Right ventricle myocardium inferior (tissue), 1 donor: ENCODE data around the gene PLA2G12A. TPM values are rescaled to one million over a fixed set of nuclear protein-coding genes. Genes with fewer than 3 reads are reported as not detected.
"Not testable (repeated sequence)": the region's sequence is repeated elsewhere in the genome, so short reads cannot be mapped to it uniquely, and the experiment has no call there.

Experiments
- ATAC-seq: fragments of 200-7000 bp; cut with Tn5 transposase; one replicate; pipeline ENCODE4 v1.9.1; 2020; ENCODE audit warnings: mild to moderate bottlenecking, moderate library complexity
- DNase-seq: peaks from one replicate; pipeline ENCODE4 v3.0.0; 2021; ENCODE audit errors: missing footprints
- intact Hi-C: fragments of 100-400 bp; cut with DNase I; formaldehyde crosslinking; loops from one replicate; pipeline ENCODE4 v1.11.0; 2022
- total RNA-seq: library from RNA; stranded (reverse); fragmentation: NEBNext Ultra II Directional; extraction: Animal tissue kit (Norgen Biotek cat#: 25700); gene quantifications from one replicate; pipeline ENCODE4 v1.2.1, GENCODE V29; 2021
- donor health status: DM: no; HTN: yes; CAD: no; lungs with severe emphysema.

The PLA2G12A gene
- total RNA-seq, 1 donor from 2014 or later, result 64.8 TPM

- peak; percentile 9 for DNase-seq
- intact Hi-C loops, result no loop called here
- no peak for ATAC-seq
Observed at GRCh38 chr4:109690690-109691410, 39.0 kb downstream of the PLA2G12A start.

- intact Hi-C loops, result no loop called here
- DNase-seq (no peak), ATAC-seq (no peak)
Observed at GRCh38 chr4:109684727-109685126, 45.1 kb downstream of the PLA2G12A start.

GRCh38 chr4:109683621-109684253 lies 46.1 kb downstream of the PLA2G12A start:
- DNase-seq, result peak; percentile 13
- ATAC-seq, result no peak
- intact Hi-C loops, result no loop called here

- ATAC-seq, result no peak
- intact Hi-C loops, result no loop called here
- DNase-seq, result no peak
Observed at GRCh38 chr4:109682875-109683274, 47.0 kb downstream of the PLA2G12A start.

GRCh38 chr4:109678925-109679324 lies 50.9 kb downstream of the PLA2G12A start:
- ATAC-seq, intact Hi-C loops: not testable (repeated sequence)
- DNase-seq, result peak; percentile 62

- peak; percentile 49 for DNase-seq
- ATAC-seq, intact Hi-C loops: not testable (repeated sequence)
Observed at GRCh38 chr4:109678472-109678871, 51.4 kb downstream of the PLA2G12A start.

GRCh38 chr4:109676886-109677285 lies 53.0 kb downstream of the PLA2G12A start:
- DNase-seq (peak; percentile 22), ATAC-seq (no peak)
- intact Hi-C loops, result no loop called here

- intact Hi-C loops, result no loop called here
- ATAC-seq (no peak), DNase-seq (no peak)
Observed at GRCh38 chr4:109675843-109676242, 54.0 kb downstream of the PLA2G12A start.

- ATAC-seq, result no peak
- intact Hi-C loops, result no loop called here
- peak; percentile 13 for DNase-seq
Observed at GRCh38 chr4:109675181-109675580, 54.7 kb downstream of the PLA2G12A start.

GRCh38 chr4:109673303-109673702 lies 56.6 kb downstream of the PLA2G12A start:
- intact Hi-C loops, result no loop called here
- DNase-seq, result no peak
- ATAC-seq, result no peak

GRCh38 chr4:109672169-109672930 lies 57.5 kb downstream of the PLA2G12A start:
- ATAC-seq (no peak), DNase-seq (no peak)
- intact Hi-C loops, result no loop called here

GRCh38 chr4:109671350-109671749 lies 58.5 kb downstream of the PLA2G12A start:
- ATAC-seq (no peak), DNase-seq (no peak)
- intact Hi-C loops, result no loop called here

- ATAC-seq (no peak), DNase-seq (no peak)
- intact Hi-C loops, result no loop called here
Observed at GRCh38 chr4:109665783-109666485, 63.9 kb downstream of the PLA2G12A start.

GRCh38 chr4:109662771-109663170 lies 67.1 kb downstream of the PLA2G12A start:
- intact Hi-C loops, result no loop called here
- ATAC-seq, result no peak
- DNase-seq, result no peak

- intact Hi-C loops, result no loop called here
- DNase-seq (no peak), ATAC-seq (no peak)
Observed at GRCh38 chr4:109662116-109662515, 67.8 kb downstream of the PLA2G12A start.
